GM10248 (cell line): ENCODE results near the gene FAM180A.
"Not testable (repeated sequence)": the region's sequence is repeated elsewhere in the genome, so short reads cannot be mapped to it uniquely, and the experiment has no call there.

ENCODE experiments used
- CTCF ChIA-PET: fragments of 300-600 bp; sonication (Branson Sonifier 250); formaldehyde crosslinking; extraction: SDS; loops from one replicate; lab custom pipeline; 2021; ENCODE audit warnings: antibody characterized with exemption; lab: Yijun Ruan, JAX
- POLR2A ChIA-PET: fragments of 350-650 bp; sonication (Branson Sonifier 250); formaldehyde crosslinking; extraction: SDS; loops from one replicate; lab custom pipeline; 2020; ENCODE audit warnings: antibody characterized with exemption; lab: Yijun Ruan, JAX
- DNase-seq: peaks from one replicate; pipeline ENCODE4 v3.0.0; 2012; ENCODE audit errors: extremely low spot score
- CTCF ChIP-seq: IDR thresholded peaks from 2 replicates; pipeline ENCODE4 v1.5.1; 2012; ENCODE audit warnings: mild to moderate bottlenecking, low read depth; ENCODE audit errors: extremely low read depth, missing control alignments, control extremely low read depth

FAM180A gene

DNA sequence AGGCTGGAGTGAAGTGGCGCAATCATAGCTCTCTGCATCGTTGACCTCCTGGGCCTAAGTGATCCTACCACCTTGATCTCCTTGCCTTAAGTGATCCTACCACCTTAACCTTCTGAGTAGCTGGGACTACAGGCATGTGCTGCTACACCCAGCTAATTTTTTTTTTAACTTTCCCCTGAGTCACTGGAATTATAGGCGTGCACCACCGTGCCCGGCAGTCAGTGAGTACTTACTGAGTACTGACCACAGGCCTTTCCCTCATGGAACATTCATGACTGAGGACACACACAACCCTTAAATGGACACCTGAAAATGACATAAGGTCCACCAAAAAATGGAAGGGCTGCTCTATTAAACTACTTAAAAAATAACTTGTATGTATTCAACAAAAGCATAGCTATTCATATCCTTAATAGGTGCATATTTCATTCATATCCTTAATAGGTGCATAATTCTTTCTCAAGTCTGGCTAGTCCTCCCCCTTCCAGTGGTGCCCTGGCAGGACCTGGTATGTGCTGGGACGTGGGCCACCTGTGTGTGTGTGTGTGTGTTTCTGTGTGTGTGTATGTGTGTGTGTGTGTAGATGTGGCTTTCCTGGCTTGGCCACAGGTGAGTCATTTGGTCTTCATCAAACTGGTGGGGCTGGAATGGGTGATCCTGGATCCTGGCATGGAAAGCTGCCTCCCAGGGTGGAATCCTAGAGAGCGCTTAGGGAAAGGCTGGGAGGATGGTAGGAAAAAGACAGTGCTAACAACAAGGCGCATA, 3.5 kb downstream of the FAM180A start:
- ChIA-PET POLR2A (no interaction called here), CTCF (interaction anchor here (1.4 kb wide), 1 partner anchor 10 kb away, joined by 4 read pairs; no protein-coding TSS in a partner anchor)
- no peak for TF ChIP-seq CTCF
- DNase-seq: no peak

DNA sequence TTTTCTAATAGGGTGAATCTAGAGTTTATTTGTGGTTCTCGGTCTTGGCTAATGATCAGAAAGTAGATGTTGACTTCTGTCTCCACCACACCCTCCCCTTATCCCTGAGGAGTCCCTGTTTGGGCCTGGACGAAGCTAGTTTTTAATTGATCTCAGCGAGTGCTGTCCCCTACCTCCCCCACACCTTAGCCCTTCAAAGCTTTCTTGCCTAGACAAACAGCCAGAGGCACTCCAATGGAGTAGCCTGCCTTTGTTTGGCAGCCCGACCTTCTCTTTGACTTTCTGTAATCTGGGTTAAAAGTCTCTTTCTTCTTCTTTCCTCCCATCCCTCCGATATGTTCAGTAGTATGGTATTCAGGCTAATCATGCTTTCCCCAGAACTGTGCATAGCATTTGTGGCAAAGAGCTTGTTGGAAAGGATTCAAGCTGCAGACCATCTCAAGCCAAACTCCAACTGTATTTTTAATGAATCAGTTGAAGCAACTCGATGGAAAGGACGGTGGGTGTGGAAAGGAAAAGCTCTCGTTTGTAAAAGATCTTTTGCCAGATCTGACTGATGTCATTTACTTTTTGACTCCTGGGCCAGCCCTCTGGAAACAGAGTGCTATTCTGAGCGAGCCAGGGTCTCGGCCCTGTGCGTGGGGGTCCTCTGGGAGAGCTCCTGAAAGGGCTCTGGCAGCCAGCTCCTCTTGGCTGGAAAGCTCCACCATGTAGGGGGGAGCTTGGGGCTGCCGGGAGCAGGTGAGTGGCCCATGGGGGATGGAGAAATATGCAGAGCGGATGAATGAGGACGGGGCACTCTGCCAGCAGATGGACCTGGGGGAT, 4.5 kb downstream of the FAM180A start:
- ChIA-PET CTCF (interaction anchor here (1.3 to 1.4 kb wide), 2 partner anchors 9 to 33 kb away, joined by 4 to 5 read pairs; no protein-coding TSS in a partner anchor), POLR2A (no interaction called here)
- DNase-seq: no peak
- TF ChIP-seq CTCF: no peak

- ChIA-PET CTCF (no interaction called here), POLR2A (no interaction called here)
- no peak for TF ChIP-seq CTCF
- no peak for DNase-seq
These were observed 6.2 kb downstream of the FAM180A start for GRCh38 chr7:135742371-135742770.

DNA sequence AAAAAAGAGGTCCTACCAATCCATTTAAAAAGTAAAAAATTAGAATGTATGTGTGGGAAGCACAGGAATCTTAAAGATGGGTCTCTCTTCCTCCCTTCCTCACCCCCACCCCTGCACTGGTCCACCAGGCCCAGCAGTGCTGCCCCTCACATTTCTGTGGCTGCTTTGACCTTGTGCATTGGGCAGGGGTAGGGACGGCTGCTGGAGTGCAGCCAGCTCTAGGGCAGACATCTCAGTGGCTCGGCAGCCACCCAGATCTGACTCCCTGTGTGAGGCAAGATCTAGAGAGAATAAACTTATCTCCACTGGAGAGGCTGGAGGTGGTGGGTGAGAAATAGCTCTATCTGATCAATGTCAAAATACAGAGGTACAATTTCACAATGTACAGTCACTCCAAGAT, 6.7 kb downstream of the FAM180A start:
- no peak for TF ChIP-seq CTCF
- POLR2A ChIA-PET: no interaction called here
- no peak for DNase-seq
- CTCF ChIA-PET: interaction anchor here (1.8 kb wide), 1 partner anchor 8 kb away, joined by 6 read pairs; no protein-coding TSS in a partner anchor

DNA sequence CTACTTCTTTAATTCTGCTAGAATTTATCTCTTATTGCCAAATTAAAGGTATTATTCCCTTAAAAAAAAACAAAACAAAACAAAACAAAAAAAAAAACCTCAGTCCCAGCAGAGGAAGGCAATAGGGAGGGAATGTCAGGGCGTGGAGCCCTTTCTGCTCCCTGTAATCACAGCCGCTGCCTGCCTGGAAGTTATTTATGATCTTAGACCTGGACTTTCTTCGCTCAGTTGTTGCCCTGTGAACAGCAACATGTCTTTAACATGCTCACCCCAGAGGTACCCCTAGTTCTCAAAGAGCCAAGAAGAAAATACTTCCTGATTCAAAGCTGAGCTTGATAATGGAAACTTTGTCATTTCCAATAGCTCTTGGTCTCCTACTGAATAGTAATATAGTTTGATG, 7.7 kb downstream of the FAM180A start:
- CTCF ChIA-PET: interaction anchor here (0.8 to 1.8 kb wide), 2 partner anchors 9 to 11 kb away, joined by 3 to 6 read pairs; no protein-coding TSS in a partner anchor

GRCh38 chr7:135737306-135737647, 11.3 kb downstream of the FAM180A start:
- POLR2A ChIA-PET, DNase-seq: not testable (repeated sequence)
- CTCF ChIA-PET: interaction anchor here (1.3 kb wide), 1 partner anchor 15 kb away, joined by 3 read pairs; no protein-coding TSS in a partner anchor

More for the DNA sequence above, 7.7 kb downstream of the FAM180A start:
- no peak for TF ChIP-seq CTCF
- DNase-seq: no peak
- POLR2A ChIA-PET: no interaction called here
